Measurements from ENCODE around the gene ANKRD34A. TPM values are rescaled to one million over a fixed set of nuclear protein-coding genes. Genes with fewer than 3 reads are reported as not detected.
"Not testable (repeated sequence)": the region's sequence is repeated elsewhere in the genome, so short reads cannot be mapped to it uniquely, and the experiment has no call there.

Gene ANKRD34A
- total RNA-seq, 6 experiments from 2014 or later: 0.14 to 0.88 (median 0.22) TPM; not detected in 1

DNA sequence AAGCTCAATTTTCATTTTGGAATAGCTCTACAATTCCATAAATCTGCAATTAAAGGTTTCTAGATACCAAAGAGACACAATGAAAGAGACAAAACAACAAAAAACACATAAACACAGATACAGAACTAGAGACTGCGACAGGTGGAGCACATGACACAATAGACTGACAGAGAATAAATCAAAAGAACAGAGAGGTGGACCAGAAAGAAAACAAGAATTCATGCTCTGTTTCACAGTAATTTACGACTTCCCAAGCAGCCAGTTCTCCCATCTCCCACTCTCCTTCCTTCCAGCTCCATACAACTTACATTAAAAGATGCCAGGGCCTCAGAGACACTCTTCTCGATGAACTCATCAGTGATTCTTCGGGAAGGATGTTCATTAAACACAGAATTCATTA is 22.0 kb downstream of the ANKRD34A start:
- H3K4me1 ChIP-seq: peaks cover 0 to 3% (median 0%) of the 10 kb centered on the region in 4 donors
- no peak for DNase-seq
- H3K27ac ChIP-seq: no peak overlapping the region
- no peak for ATAC-seq
- H3K36me3 ChIP-seq: peaks cover 0 to 21% (median 2%) of the 10 kb centered on the region in 4 donors
- intact Hi-C loops (cut with DNase I): no loop called here
- WGBS (ENCODE audit: insufficient coverage, low coverage, low lambda C conversion rate, missing lambda C conversion rate): 94% methylated on average over 4 of the region's 4 CpGs
- H3K27me3 ChIP-seq: no peaks in the 10 kb centered on the region
- no peak for TF ChIP-seq POLR2A (IDR thresholded peaks at IDR 0.05)
- TF ChIP-seq, protein P1, sequence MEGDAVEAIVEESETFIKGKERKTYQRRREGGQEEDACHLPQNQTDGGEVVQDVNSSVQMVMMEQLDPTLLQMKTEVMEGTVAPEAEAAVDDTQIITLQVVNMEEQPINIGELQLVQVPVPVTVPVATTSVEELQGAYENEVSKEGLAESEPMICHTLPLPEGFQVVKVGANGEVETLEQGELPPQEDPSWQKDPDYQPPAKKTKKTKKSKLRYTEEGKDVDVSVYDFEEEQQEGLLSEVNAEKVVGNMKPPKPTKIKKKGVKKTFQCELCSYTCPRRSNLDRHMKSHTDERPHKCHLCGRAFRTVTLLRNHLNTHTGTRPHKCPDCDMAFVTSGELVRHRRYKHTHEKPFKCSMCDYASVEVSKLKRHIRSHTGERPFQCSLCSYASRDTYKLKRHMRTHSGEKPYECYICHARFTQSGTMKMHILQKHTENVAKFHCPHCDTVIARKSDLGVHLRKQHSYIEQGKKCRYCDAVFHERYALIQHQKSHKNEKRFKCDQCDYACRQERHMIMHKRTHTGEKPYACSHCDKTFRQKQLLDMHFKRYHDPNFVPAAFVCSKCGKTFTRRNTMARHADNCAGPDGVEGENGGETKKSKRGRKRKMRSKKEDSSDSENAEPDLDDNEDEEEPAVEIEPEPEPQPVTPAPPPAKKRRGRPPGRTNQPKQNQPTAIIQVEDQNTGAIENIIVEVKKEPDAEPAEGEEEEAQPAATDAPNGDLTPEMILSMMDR (IDR thresholded peaks at IDR 0.05): no peak
- no peaks in the 10 kb centered on the region for H3K9me3 ChIP-seq
- no peak overlapping the region for H3K4me3 ChIP-seq

DNA sequence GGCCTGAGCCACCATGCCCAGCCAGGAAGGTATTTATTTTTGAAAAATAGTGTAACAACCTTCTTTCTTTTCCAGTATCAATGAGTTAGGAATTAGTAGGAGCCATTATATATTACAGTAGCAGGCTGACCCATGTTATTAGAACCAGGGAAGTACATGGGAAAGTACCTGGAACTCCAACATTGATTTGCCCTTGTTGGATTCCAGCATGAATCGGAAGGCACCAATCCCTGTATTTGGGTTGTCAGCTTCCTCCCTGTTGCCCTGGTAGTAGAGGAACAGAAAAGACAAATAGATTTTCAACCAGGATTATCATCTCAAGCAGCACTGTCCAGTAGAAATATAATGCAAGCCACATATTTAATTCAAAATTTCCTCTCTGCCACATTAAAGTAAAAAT is 26.9 kb downstream of the ANKRD34A start:
- ATAC-seq (peak in 1 of 4 donors; percentile 81), DNase-seq (no peak)
- Histone ChIP-seq H3K9me3 (no peaks in the 10 kb centered on the region), H3K4me3 (no peak overlapping the region), H3K36me3 (peaks cover 0 to 31% (median 7%) of the 10 kb centered on the region in 4 donors), H3K4me1 (peaks cover 0 to 3% (median 0%) of the 10 kb centered on the region in 4 donors), H3K27me3 (no peaks in the 10 kb centered on the region), H3K27ac (no peak overlapping the region)
- intact Hi-C loops (cut with DNase I): no loop called here
- TF ChIP-seq, protein P1 (IDR thresholded peaks at IDR 0.05): no peak
- no peak for TF ChIP-seq POLR2A (IDR thresholded peaks at IDR 0.05)
- 56% methylated on average over 1 of the region's 1 CpG for WGBS (ENCODE audit: insufficient coverage, low coverage, low lambda C conversion rate, missing lambda C conversion rate)

DNA sequence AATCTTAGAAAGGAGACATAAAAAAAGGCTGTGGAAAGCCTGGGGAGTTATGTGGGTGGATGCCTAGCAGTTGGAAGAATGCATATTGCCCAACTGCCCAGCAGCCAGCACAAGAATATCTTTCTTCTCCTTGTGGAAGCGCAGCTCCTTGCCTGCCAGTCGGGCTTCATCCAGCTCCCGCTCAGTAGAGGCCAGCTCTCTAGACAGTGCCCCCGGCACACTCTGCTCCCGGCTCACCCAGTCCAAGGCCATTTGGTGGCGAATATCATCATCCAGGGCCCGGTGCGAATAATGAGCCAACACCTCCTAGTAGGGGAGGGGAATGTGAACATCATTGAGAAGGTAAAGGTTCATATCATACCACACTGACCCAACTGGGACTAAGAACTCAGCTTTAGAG is 28.1 kb downstream of the ANKRD34A start:
- H3K4me1 ChIP-seq: peaks cover 0 to 3% (median 0%) of the 10 kb centered on the region in 4 donors
- 70% methylated on average over 4 of the region's 8 CpGs for WGBS (ENCODE audit: insufficient coverage, low coverage, low lambda C conversion rate, missing lambda C conversion rate)
- H3K27me3 ChIP-seq: no peaks in the 10 kb centered on the region
- DNase-seq: no peak
- ATAC-seq: no peak
- TF ChIP-seq POLR2A (IDR thresholded peaks at IDR 0.05): no peak
- TF ChIP-seq, protein P1 (IDR thresholded peaks at IDR 0.05): no peak
- peaks cover 0 to 25% (median 7%) of the 10 kb centered on the region in 4 donors for H3K36me3 ChIP-seq
- no peak overlapping the region for H3K4me3 ChIP-seq
- H3K9me3 ChIP-seq: no peaks in the 10 kb centered on the region
- H3K27ac ChIP-seq: no peak overlapping the region
- intact Hi-C loops (cut with DNase I): no loop called here

DNA sequence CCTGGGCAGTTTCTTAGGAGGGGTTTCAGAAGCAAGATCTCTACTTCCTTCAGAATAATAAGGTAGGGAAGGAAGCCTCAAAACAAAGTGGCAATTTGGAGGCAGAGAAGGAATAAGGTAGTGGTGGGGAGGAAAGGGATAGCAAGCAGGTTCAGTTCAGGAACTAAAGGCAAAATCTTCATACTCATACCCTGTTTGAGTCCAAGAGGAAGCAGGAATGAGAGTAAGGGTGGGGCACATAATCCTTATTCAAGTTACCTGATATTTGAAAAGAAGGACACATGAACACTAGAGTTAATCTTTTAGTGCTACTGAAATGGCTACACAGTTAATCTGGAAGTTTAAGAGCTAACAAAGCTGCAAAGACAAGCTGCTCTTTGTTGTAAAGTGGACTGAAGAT is 28.7 kb downstream of the ANKRD34A start:
- Histone ChIP-seq H3K27me3 (no peaks in the 10 kb centered on the region), H3K4me3 (no peak overlapping the region), H3K36me3 (peaks cover 0 to 25% (median 7%) of the 10 kb centered on the region in 4 donors), H3K4me1 (peaks cover 0 to 3% (median 0%) of the 10 kb centered on the region in 4 donors), H3K27ac (no peak overlapping the region), H3K9me3 (no peaks in the 10 kb centered on the region)
- TF ChIP-seq POLR2A (IDR thresholded peaks at IDR 0.05): no peak
- TF ChIP-seq, protein P1 (IDR thresholded peaks at IDR 0.05): no peak
- DNase-seq (no peak), ATAC-seq (no peak)
- intact Hi-C loops (cut with DNase I): no loop called here

DNA sequence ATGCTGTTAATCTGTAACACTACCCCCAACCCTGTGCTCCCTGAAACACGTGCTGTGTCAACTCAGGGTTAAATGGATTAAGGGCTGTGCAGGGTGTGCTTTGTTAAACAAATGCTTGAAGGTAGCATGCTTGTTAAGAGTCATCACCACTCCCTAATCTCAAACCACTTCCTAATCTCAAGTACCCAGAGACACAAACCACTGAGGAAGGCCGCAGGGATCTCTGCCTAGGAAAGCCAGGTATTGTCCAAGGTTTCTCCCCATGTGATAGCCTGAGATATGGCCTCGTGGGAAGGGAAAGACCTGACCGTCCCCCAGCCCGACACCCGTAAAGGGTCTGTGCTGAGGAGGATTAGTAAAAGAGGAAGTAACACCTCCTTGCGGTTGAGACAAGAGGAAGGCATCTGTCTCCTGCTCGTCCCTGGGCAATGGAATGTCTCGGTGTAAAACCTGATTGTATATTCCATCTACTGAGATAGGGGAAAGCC is 31.8 kb downstream of the ANKRD34A start:
- H3K27ac ChIP-seq; H3K9me3 ChIP-seq; H3K4me3 ChIP-seq; intact Hi-C loops (cut with DNase I); ATAC-seq; H3K27me3 ChIP-seq; DNase-seq; H3K4me1 ChIP-seq: not testable (repeated sequence)
- peaks cover 0 to 25% (median 7%) of the 10 kb centered on the region in 4 donors for H3K36me3 ChIP-seq
- WGBS (ENCODE audit: insufficient coverage, low coverage, low lambda C conversion rate, missing lambda C conversion rate): 42% methylated on average over 8 of the region's 9 CpGs

All from right lobe of liver (tissue), 6 donors.